HCT116 (cell line): ENCODE results near the gene NEK6. TPM values are rescaled to one million over a fixed set of nuclear protein-coding genes. Genes with fewer than 3 reads are reported as not detected.

Experiments used
- ATAC-seq: fragments of 200-7000 bp; cut with Tn5 transposase; 2 replicates; pipeline ENCODE4 v1.9.1; 2020; ENCODE audit warnings: mild to moderate bottlenecking, moderate library complexity
- BruUV-seq: library from RNA; stranded (reverse); fragments of 400-500 nt; replicated peaks from 2 replicates; lab custom pipeline; 2021; lab: Mats Ljungman, UMichigan
- CTCF ChIA-PET: fragments of 300-600 bp; sonication (Branson Sonifier 250); formaldehyde crosslinking; loops from one replicate; lab custom pipeline; 2021; ENCODE audit warnings: antibody characterized with exemption; lab: Charles Lee
- POLR2A ChIA-PET: fragments of 300-600, 350-600 bp; sonication (Branson Sonifier 250); formaldehyde crosslinking; loops from one replicate; lab custom pipeline; 2021; ENCODE audit warnings: antibody characterized with exemption; lab: Charles Lee
- RAD21 ChIA-PET, 2 experiments: fragments of 300-600 bp; sonication (Branson Sonifier 250); formaldehyde crosslinking; loops; one replicate each; lab custom pipeline; 2023; ENCODE audit warnings: low total read pairs in 2 of 2; ENCODE audit not compliant: uncharacterized antibody in 2 of 2, unreplicated experiment in 2 of 2, low non-redundant PET in 1 of 2; lab: Charles Lee
- DNase-seq: peaks from one replicate; pipeline ENCODE4 v3.0.0-alpha.2; 2010; ENCODE audit warnings: low read depth, low spot score
- H2AFZ ChIP-seq: fragments of 200-600 bp; shearing (Covaris generic), sonication (generic); 2 replicates; pipeline ENCODE4 v1.6.1; 2017; ENCODE audit warnings: low read depth, mixed run types, mixed read lengths, antibody characterized with exemption, low read length; ENCODE audit not compliant: poor library complexity, severe bottlenecking
- H3K27ac ChIP-seq: 2 replicates; pipeline ENCODE4 v1.5.1; 2012; ENCODE audit warnings: low read depth, low read length
- H3K27me3 ChIP-seq: fragments of 200-600 bp; sonication (generic); 2 replicates; pipeline ENCODE4 v1.6.1; 2016; ENCODE audit warnings: mixed run types, low read length, mixed read lengths; ENCODE audit not compliant: insufficient read depth
- H3K36me3 ChIP-seq, 2 experiments: fragments of 200-500 bp in 1 of 2; fragments of 200-600 bp in 1 of 2; sonication (Bioruptor generic) in 1 of 2; sonication (generic) in 1 of 2; 2 replicates each; pipeline versions ENCODE4 v1.5.1 to v1.6.1; 2014 to 2016; ENCODE audit warnings: low read length in 2 of 2, inconsistent platforms in 1 of 2, mixed read lengths in 1 of 2, mixed run types in 1 of 2; ENCODE audit not compliant: insufficient read depth in 2 of 2, control insufficient read depth in 1 of 2
- H3K4me1 ChIP-seq, 2 experiments: fragments of 200-600 bp in 1 of 2; sonication (generic) in 1 of 2; 2 replicates each; pipeline versions ENCODE4 v1.5.1 to v1.6.1; 2012 to 2017; ENCODE audit warnings: low read length in 2 of 2, inconsistent platforms in 1 of 2, mild to moderate bottlenecking in 1 of 2, mixed read lengths in 1 of 2, mixed run types in 1 of 2, moderate library complexity in 1 of 2; ENCODE audit not compliant: insufficient read depth in 2 of 2, control insufficient read depth in 1 of 2
- H3K4me2 ChIP-seq: fragments of 200-600 bp; sonication (generic); 2 replicates; pipeline ENCODE4 v1.6.1; 2017; ENCODE audit warnings: mixed run types, low read length, mixed read lengths
- H3K4me3 ChIP-seq, 2 experiments: fragments of 200-600 bp in 1 of 2; sonication (generic) in 1 of 2; replicated peaks in 1 of 2; 2 replicates each; pipeline ENCODE4 v1.5.1; 2011 to 2016; ENCODE audit warnings: low read length in 2 of 2, control low read depth in 1 of 2, low read depth in 1 of 2, mild to moderate bottlenecking in 1 of 2, mixed read lengths in 1 of 2, mixed run types in 1 of 2
- H3K79me2 ChIP-seq: fragments of 200-600 bp; sonication (generic); 2 replicates; pipeline ENCODE4 v1.6.1; 2017; ENCODE audit warnings: mild to moderate bottlenecking, mixed run types, low read length, moderate library complexity, mixed read lengths; ENCODE audit not compliant: insufficient read depth
- H3K9ac ChIP-seq: fragments of 200-600 bp; sonication (generic); 2 replicates; pipeline ENCODE4 v1.6.1; 2016; ENCODE audit warnings: low read length, mixed read lengths
- H3K9me2 ChIP-seq: fragments of 200-600 bp; sonication (generic), shearing (Covaris generic); 2 replicates; pipeline ENCODE4 v1.6.1; 2017; ENCODE audit warnings: mixed run types, mild to moderate bottlenecking, moderate library complexity; ENCODE audit not compliant: insufficient read depth
- H3K9me3 ChIP-seq, 2 experiments: fragments of 200-500 bp in 1 of 2; fragments of 200-600 bp in 1 of 2; sonication (Bioruptor generic) in 1 of 2; sonication (generic) in 1 of 2; 2 replicates each; pipeline ENCODE4 v1.6.1; 2014 to 2017; ENCODE audit warnings: low read length in 2 of 2, mixed read lengths in 2 of 2, inconsistent platforms in 1 of 2, low read depth in 1 of 2, mild to moderate bottlenecking in 1 of 2, mixed run types in 1 of 2, moderate library complexity in 1 of 2; ENCODE audit not compliant: control insufficient read depth in 1 of 2, insufficient read depth in 1 of 2
- H4K20me1 ChIP-seq: fragments of 200-600 bp; sonication (generic), shearing (Covaris generic); 2 replicates; pipeline ENCODE4 v1.6.1; 2017; ENCODE audit warnings: mixed run types, mild to moderate bottlenecking, moderate library complexity; ENCODE audit not compliant: insufficient read depth
- CEBPB ChIP-seq: IDR thresholded peaks from 2 replicates; pipeline ENCODE4 v1.6.1; 2012; ENCODE audit warnings: low read depth
- CTCF ChIP-seq, 3 experiments: fragments of 200-600 bp in 1 of 3; sonication (generic) in 1 of 3; IDR thresholded peaks in 2 of 3; conservative IDR thresholded peaks in 1 of 3; 2 replicates each; pipeline ENCODE4 v1.5.1; 2012 to 2017; ENCODE audit warnings: low read depth in 2 of 3, low read length in 2 of 3, antibody characterized with exemption in 1 of 3, borderline replicate concordance in 1 of 3, control low read depth in 1 of 3, mild to moderate bottlenecking in 1 of 3, mixed read lengths in 1 of 3, mixed run types in 1 of 3, moderate library complexity in 1 of 3; ENCODE audit not compliant: insufficient read depth in 1 of 3
- EGR1 ChIP-seq: IDR thresholded peaks from 2 replicates; pipeline ENCODE4 v1.6.1; 2012; ENCODE audit warnings: low read depth
- ELF1 ChIP-seq: IDR thresholded peaks from 2 replicates; pipeline ENCODE4 v1.6.1; 2012; ENCODE audit warnings: low read depth, borderline replicate concordance
- EZH2phosphoT487 ChIP-seq: fragments of 200-600 bp; IDR thresholded peaks from 2 replicates; pipeline ENCODE4 v1.6.1; 2018; ENCODE audit warnings: antibody characterized with exemption, borderline replicate concordance
- FOSL1 ChIP-seq: IDR thresholded peaks from 2 replicates; pipeline ENCODE4 v1.6.1; 2012; ENCODE audit warnings: low read depth
- JUND ChIP-seq: IDR thresholded peaks from 2 replicates; pipeline ENCODE4 v1.6.1; 2012
- POLR2A ChIP-seq: IDR thresholded peaks from 2 replicates; pipeline ENCODE4 v1.7.0; 2011; ENCODE audit warnings: borderline replicate concordance; ENCODE audit not compliant: insufficient read depth, insufficient read length; ENCODE audit errors: extremely low read depth
- POLR2AphosphoS5 ChIP-seq: IDR thresholded peaks from 2 replicates; pipeline ENCODE4 v1.6.1; 2011; ENCODE audit warnings: mild to moderate bottlenecking, low read depth, low read length, moderate library complexity
- RAD21 ChIP-seq: IDR thresholded peaks from 2 replicates; pipeline ENCODE4 v1.6.1; 2012; ENCODE audit warnings: low read depth, mild to moderate bottlenecking
- SIN3A ChIP-seq: IDR thresholded peaks from 2 replicates; pipeline ENCODE4 v1.6.1; 2012; ENCODE audit warnings: low read depth
- SP1 ChIP-seq: IDR thresholded peaks from 2 replicates; pipeline ENCODE4 v1.6.1; 2012; ENCODE audit warnings: low read depth
- SRF ChIP-seq: IDR thresholded peaks from 2 replicates; pipeline ENCODE4 v1.6.1; 2012; ENCODE audit warnings: low read depth
- TCF7L2 ChIP-seq: IDR thresholded peaks from 2 replicates; pipeline ENCODE4 v1.7.0; 2011; ENCODE audit warnings: borderline replicate concordance, inconsistent platforms; ENCODE audit not compliant: insufficient read depth, insufficient read length; ENCODE audit errors: extremely low read depth
- YY1 ChIP-seq: IDR thresholded peaks from 2 replicates; pipeline ENCODE4 v1.6.1; 2011; ENCODE audit warnings: low read length, low read depth, moderate library complexity, mild to moderate bottlenecking; ENCODE audit not compliant: insufficient replicate concordance; ENCODE audit errors: extremely low read depth
- ZFX ChIP-seq: fragments of 450-650 bp; IDR thresholded peaks from 2 replicates; pipeline ENCODE4 v1.6.1; 2017
- ZNF274 ChIP-seq: fragments of 200-500 bp; sonication (Bioruptor generic); IDR thresholded peaks from 2 replicates; pipeline ENCODE4 v1.6.1; 2014; ENCODE audit warnings: mild to moderate bottlenecking, low read depth, low read length, inconsistent platforms
- intact Hi-C: fragments of 100-400 bp; cut with micrococcal nuclease; formaldehyde crosslinking; loops from 2 replicates; pipeline ENCODE4 v1.10.0; 2022
- total RNA-seq: library from RNA; stranded (reverse); gene quantifications from one replicate; pipeline ENCODE4 v1.2.1, GENCODE V29; 2021; ENCODE audit not compliant: unreplicated experiment
- TF ChIP-seq, protein P1 (sequence below): IDR thresholded peaks from 2 replicates; pipeline ENCODE4 v1.6.1; 2012
- TF ChIP-seq, protein P2 (sequence below): IDR thresholded peaks from 2 replicates; pipeline ENCODE4 v1.6.1; 2012; ENCODE audit warnings: low read depth

NEK6 gene
- total RNA-seq, 1 experiment from 2014 or later: 40.8 TPM

GRCh38 chr9:124368692-124369091 lies 110.9 kb downstream of the NEK6 start:
- Histone ChIP-seq H3K4me3 (no peak overlapping the region), H4K20me1 (peaks cover 15% of the 10 kb centered on the region; the same call in 1 of the 2 replicates), H3K27ac (no peak overlapping the region), H3K36me3 (no peaks in the 10 kb centered on the region), H3K9me3 (no peaks in the 10 kb centered on the region), H3K79me2 (peaks cover 100% of the 10 kb centered on the region), H3K9ac (no peak overlapping the region), H3K4me2 (no peak overlapping the region), H2AFZ (no peak overlapping the region), H3K4me1 (peaks cover 7 to 20% of the 10 kb centered on the region in 2 experiments; a peak in 3 of 4 replicates), H3K27me3 (no peaks in the 10 kb centered on the region), H3K9me2 (no peaks in the 10 kb centered on the region)
- RAD21 ChIA-PET: no interaction called here
- BruUV-seq: no TSS peak
- intact Hi-C loops: no loop called here
- TF ChIP-seq, protein P1, sequence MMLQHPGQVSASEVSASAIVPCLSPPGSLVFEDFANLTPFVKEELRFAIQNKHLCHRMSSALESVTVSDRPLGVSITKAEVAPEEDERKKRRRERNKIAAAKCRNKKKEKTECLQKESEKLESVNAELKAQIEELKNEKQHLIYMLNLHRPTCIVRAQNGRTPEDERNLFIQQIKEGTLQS: no peak
- no peak for TF ChIP-seq JUND
- no peak for TF ChIP-seq CTCF (IDR thresholded peaks at IDR 0.05 in 2 of 3, conservative IDR thresholded peaks at IDR 0.05 in 1 of 3; ENCODE audit: borderline replicate concordance in 1 of 3, insufficient read depth in 1 of 3, low read depth in 2 of 3, low read length in 2 of 3)
- TF ChIP-seq YY1: no peak
- no peak for TF ChIP-seq TCF7L2
- no peak for TF ChIP-seq EZH2phosphoT487
- TF ChIP-seq ZFX: no peak
- TF ChIP-seq SRF: no peak
- no peak for TF ChIP-seq CEBPB
- TF ChIP-seq, protein P2, sequence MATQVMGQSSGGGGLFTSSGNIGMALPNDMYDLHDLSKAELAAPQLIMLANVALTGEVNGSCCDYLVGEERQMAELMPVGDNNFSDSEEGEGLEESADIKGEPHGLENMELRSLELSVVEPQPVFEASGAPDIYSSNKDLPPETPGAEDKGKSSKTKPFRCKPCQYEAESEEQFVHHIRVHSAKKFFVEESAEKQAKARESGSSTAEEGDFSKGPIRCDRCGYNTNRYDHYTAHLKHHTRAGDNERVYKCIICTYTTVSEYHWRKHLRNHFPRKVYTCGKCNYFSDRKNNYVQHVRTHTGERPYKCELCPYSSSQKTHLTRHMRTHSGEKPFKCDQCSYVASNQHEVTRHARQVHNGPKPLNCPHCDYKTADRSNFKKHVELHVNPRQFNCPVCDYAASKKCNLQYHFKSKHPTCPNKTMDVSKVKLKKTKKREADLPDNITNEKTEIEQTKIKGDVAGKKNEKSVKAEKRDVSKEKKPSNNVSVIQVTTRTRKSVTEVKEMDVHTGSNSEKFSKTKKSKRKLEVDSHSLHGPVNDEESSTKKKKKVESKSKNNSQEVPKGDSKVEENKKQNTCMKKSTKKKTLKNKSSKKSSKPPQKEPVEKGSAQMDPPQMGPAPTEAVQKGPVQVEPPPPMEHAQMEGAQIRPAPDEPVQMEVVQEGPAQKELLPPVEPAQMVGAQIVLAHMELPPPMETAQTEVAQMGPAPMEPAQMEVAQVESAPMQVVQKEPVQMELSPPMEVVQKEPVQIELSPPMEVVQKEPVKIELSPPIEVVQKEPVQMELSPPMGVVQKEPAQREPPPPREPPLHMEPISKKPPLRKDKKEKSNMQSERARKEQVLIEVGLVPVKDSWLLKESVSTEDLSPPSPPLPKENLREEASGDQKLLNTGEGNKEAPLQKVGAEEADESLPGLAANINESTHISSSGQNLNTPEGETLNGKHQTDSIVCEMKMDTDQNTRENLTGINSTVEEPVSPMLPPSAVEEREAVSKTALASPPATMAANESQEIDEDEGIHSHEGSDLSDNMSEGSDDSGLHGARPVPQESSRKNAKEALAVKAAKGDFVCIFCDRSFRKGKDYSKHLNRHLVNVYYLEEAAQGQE: no peak
- TF ChIP-seq ELF1: no peak
- no peak for TF ChIP-seq POLR2A
- TF ChIP-seq SIN3A: no peak
- no peak for TF ChIP-seq RAD21
- no peak for TF ChIP-seq POLR2AphosphoS5
- TF ChIP-seq ZNF274: no peak
- no peak for TF ChIP-seq SP1
- TF ChIP-seq FOSL1: no peak
- no peak for TF ChIP-seq EGR1
- no peak for ATAC-seq
- no peak for DNase-seq
- POLR2A ChIA-PET: no interaction called here
- CTCF ChIA-PET: no interaction called here
